ENCODE results near the gene CDHR5. TPM values are rescaled to one million over a fixed set of nuclear protein-coding genes. Genes with fewer than 3 reads are reported as not detected.

The CDHR5 gene
- total and polyA plus RNA-seq, 9 of the 15 experiments (the other 6 are each of a cell fraction or from before 2014, with no cell fraction given): 0.16 TPM; not detected in 8

DNA sequence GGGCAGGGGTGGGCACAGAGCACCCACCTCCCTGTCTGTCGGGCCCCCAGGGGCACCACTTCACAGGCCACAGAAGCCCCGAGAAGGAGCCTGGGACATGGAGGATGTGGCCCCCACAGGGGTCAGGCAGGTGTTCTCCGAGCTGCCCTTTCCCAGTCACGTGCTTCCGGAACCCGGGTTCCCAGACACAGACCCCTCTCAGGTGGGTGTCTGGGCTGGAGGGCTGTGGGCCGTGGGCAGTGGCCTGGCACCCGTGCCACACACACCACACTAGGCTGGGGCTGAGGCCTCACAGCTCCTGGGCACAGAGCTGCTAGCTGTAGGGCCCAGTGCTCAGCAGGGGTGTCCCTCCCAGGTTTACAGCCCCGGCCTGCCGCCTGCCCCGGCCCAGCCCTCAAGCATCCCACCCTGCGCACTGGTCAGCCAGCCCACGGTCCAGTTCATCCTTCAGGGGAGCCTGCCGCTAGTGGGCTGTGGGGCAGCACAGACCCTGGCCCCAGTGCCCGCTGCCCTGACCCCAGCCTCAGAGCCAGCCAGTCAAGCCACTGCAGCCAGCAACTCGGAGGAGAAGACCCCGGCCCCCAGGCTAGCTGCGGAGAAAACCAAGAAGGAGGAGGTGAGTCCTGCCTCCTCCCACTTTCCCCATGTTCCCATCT, 14.5 kb downstream of the CDHR5 start:
- WGBS (ENCODE audit: insufficient coverage, low coverage, missing lambda C conversion rate): 94% methylated on average over 9 of the region's 18 CpGs
- Histone ChIP-seq H3K9me1 (ENCODE audit: control insufficient read depth, insufficient read depth, low read length) (no peaks in the 10 kb centered on the region), H3K27me3 (ENCODE audit: control insufficient read depth in 2 of 2, insufficient read depth in 2 of 2, low read length in 2 of 2) (no peaks in the 10 kb centered on the region), H3K27ac (ENCODE audit: extremely low read depth, low read depth, low read length) (no peak overlapping the region), H3K4me2 (ENCODE audit: insufficient read depth, low read length) (no peak overlapping the region), H2AFZ (ENCODE audit: low read depth, low read length) (no peak overlapping the region), H3K4me1 (replicated peaks in 1 of 2; ENCODE audit: control insufficient read depth in 2 of 2, insufficient read depth in 2 of 2, low read length in 2 of 2) (peaks cover 3 to 63% of the 10 kb centered on the region in 2 experiments), H3K79me2 (ENCODE audit: control insufficient read depth, insufficient read depth, low read length) (peaks cover 7% of the 10 kb centered on the region; the same call in 1 of the 3 replicates), H3K9ac (ENCODE audit: insufficient read depth in 1 of 2, low read depth in 2 of 2, low read length in 2 of 2) (no peak overlapping the region; a peak in 1 of 4 replicates), H3K36me3 (ENCODE audit: control insufficient read depth, insufficient read depth, low read length) (peaks cover 98% of the 10 kb centered on the region; the same call in 2 of the 3 replicates), H3K9me3 (replicated peaks; ENCODE audit: control insufficient read depth, insufficient read depth, low read depth, low read length) (no peaks in the 10 kb centered on the region), H4K20me1 (replicated peaks; ENCODE audit: control insufficient read depth, insufficient read depth, low read length) (peaks cover 17% of the 10 kb centered on the region), H3K4me3 (no peak overlapping the region)
- in situ Hi-C loops (cut with MboI) (no loop called here), intact Hi-C loops (cut with micrococcal nuclease) (loop anchor here (10.0 kb wide), 1 partner anchor 55 kb away; no protein-coding TSS in a partner anchor)
- ATAC-seq (no peak), FAIRE-seq (no peak), DNase-seq (ENCODE audit: extremely low read depth in 1 of 4, low spot score in 3 of 4) (no peak)
- POLR2A ChIA-PET: interaction anchor here (0.7 kb wide), 1 partner anchor 293 kb away, joined by 3 read pairs; no protein-coding TSS in a partner anchor
- CTCF ChIA-PET (ENCODE audit: low intra/inter-chr PET ratio): no interaction called here
- BruUV-seq (replicated peaks): no TSS peak
- TF ChIP-seq POLR2G (IDR thresholded peaks at IDR 0.05; ENCODE audit: low read depth, low read length) (peak; percentile 59), TAL1 (IDR thresholded peaks at IDR 0.05) (no peak)

DNA sequence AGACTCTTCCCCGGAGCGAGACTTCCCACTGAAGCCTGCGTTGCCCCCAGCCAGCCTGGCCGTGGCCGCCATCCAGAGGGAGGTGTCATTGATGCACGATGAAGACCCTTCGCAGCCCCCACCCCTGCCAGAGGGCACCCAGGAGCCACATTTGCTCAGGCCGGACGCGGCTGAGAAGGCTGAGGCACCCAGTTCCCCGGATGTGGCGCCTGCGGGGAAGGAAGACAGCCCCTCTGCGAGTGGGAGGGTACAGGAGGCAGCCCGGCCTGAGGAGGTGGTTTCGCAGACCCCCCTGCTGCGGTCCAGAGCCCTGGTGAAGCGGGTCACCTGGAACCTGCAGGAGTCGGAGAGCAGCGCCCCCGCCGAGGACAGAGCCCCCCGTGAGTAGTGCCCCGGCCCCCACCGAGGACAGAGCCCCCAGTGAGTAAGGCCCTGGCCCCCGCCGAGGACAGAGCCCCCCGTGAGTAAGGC, 15.4 kb downstream of the CDHR5 start:
- Histone ChIP-seq H3K4me2 (ENCODE audit: insufficient read depth, low read length) (no peak overlapping the region), H3K4me3 (no peak overlapping the region), H3K36me3 (ENCODE audit: control insufficient read depth, insufficient read depth, low read length) (peaks cover 98% of the 10 kb centered on the region), H3K4me1 (replicated peaks in 1 of 2; ENCODE audit: control insufficient read depth in 2 of 2, insufficient read depth in 2 of 2, low read length in 2 of 2) (peaks cover 0 to 55% of the 10 kb centered on the region in 2 experiments; a peak in 4 of 5 replicates), H3K27ac (ENCODE audit: extremely low read depth, low read depth, low read length) (no peak overlapping the region), H3K9me1 (ENCODE audit: control insufficient read depth, insufficient read depth, low read length) (no peaks in the 10 kb centered on the region), H3K9me3 (replicated peaks; ENCODE audit: control insufficient read depth, insufficient read depth, low read depth, low read length) (no peaks in the 10 kb centered on the region), H3K79me2 (ENCODE audit: control insufficient read depth, insufficient read depth, low read length) (peaks cover 6% of the 10 kb centered on the region; the same call in 1 of the 3 replicates), H3K9ac (ENCODE audit: insufficient read depth in 1 of 2, low read depth in 2 of 2, low read length in 2 of 2) (no peak overlapping the region), H3K27me3 (ENCODE audit: control insufficient read depth in 2 of 2, insufficient read depth in 2 of 2, low read length in 2 of 2) (no peaks in the 10 kb centered on the region), H2AFZ (ENCODE audit: low read depth, low read length) (no peak overlapping the region), H4K20me1 (replicated peaks; ENCODE audit: control insufficient read depth, insufficient read depth, low read length) (peaks cover 17% of the 10 kb centered on the region)
- ChIA-PET CTCF (ENCODE audit: low intra/inter-chr PET ratio) (no interaction called here), POLR2A (interaction anchor here (0.9 kb wide), 1 partner anchor 28 kb away, joined by 3 read pairs; no protein-coding TSS in a partner anchor)
- FAIRE-seq (no peak), ATAC-seq (no peak), DNase-seq (ENCODE audit: extremely low read depth in 1 of 4, low spot score in 3 of 4) (no peak)
- 93% methylated on average over 18 of the region's 28 CpGs for WGBS (ENCODE audit: insufficient coverage, low coverage, missing lambda C conversion rate)
- intact Hi-C loops (cut with micrococcal nuclease) (no loop called here), in situ Hi-C loops (cut with MboI) (no loop called here)
- TF ChIP-seq POLR2G (IDR thresholded peaks at IDR 0.05; ENCODE audit: low read depth, low read length): 0 out of 2 replicates have a peak, but pooled peaks have one; percentile 11
- TF ChIP-seq SREBF2 (CRISPR knock-in tag; IDR thresholded peaks at IDR 0.05): no peak
- BruUV-seq (replicated peaks): no TSS peak
